Body of pancreas (tissue), 4 donors: Measurements from ENCODE around the gene MGAT5. TPM values are rescaled to one million over a fixed set of nuclear protein-coding genes. Genes with fewer than 3 reads are reported as not detected.

ENCODE experiments used
- ATAC-seq: fragments of 150-250 bp; one replicate; pipeline ENCODE4 v1.9.1; 2016
- DNase-seq, 4 donors: peaks; one replicate each; pipeline ENCODE4 v3.0.0-alpha.2; 2019
- H3K27ac ChIP-seq, 4 donors: fragments of 200-600 bp; sonication (generic); 1 replicate in 3 of 4; 2 replicates in 1 of 4; pipeline versions ENCODE4 v1.5.1 to v1.6.1; 2016 to 2019; ENCODE audit warnings: mild to moderate bottlenecking in 1 of 4, mixed read lengths in 1 of 4, moderate library complexity in 1 of 4
- H3K27me3 ChIP-seq, 2 donors: fragments of 200-600 bp; sonication (generic); one replicate each; pipeline ENCODE4 v1.6.0; 2016; ENCODE audit warnings: mild to moderate bottlenecking in 1 of 2
- H3K36me3 ChIP-seq, 2 donors: fragments of 200-600 bp; sonication (generic); replicated peaks in 1 of 2; 2 replicates each; pipeline ENCODE4 v1.5.1; 2016; ENCODE audit warnings: low read depth in 2 of 2; ENCODE audit not compliant: insufficient read depth in 1 of 2
- H3K4me1 ChIP-seq: fragments of 200-600 bp; sonication (generic); one replicate; pipeline ENCODE4 v1.6.0; 2016
- H3K4me3 ChIP-seq, 2 donors: fragments of 200-600 bp; sonication (generic); 1 replicate in 1 of 2; 2 replicates in 1 of 2; pipeline ENCODE4 v1.5.1; 2016 to 2019
- H3K9me3 ChIP-seq, 3 donors: fragments of 200-600 bp; sonication (generic); 1 replicate in 2 of 3; 2 replicates in 1 of 3; pipeline ENCODE4 v1.5.1; 2016
- POLR2A ChIP-seq, 3 donors: fragments of 450-650 bp; IDR thresholded peaks; one replicate each; pipeline ENCODE4 v1.6.1; 2016; ENCODE audit warnings: antibody characterized with exemption in 3 of 3, mild to moderate bottlenecking in 2 of 3
- WGBS, 2 donors: methylation state at CpG; one replicate each; pipeline ENCODE4 v1.1.5; 2017; 5-methylcytosine and 5-hydroxymethylcytosine counted together
- intact Hi-C: fragments of 100-400 bp; cut with DNase I; formaldehyde crosslinking; loops from one replicate; pipeline ENCODE4 v1.15.1; 2023
- total RNA-seq, 2 donors: library from RNA; depleted of rRNA; stranded (reverse); fragments of >200 nt; gene quantifications; one replicate each; pipeline ENCODE4 v1.1.0, GENCODE V29; 2016
- TF ChIP-seq, protein P1 (sequence below), 7 experiments: fragments of 450-650 bp in 4 of 7; fragments of 200-600 bp in 3 of 7; sonication (generic) in 3 of 7; IDR thresholded peaks; one replicate each; pipeline ENCODE4 v1.5.1; 2016 to 2019; ENCODE audit warnings: antibody characterized with exemption in 7 of 7

The MGAT5 gene
- total RNA-seq, 2 donors from 2014 or later = 15.8 to 16.3 TPM

DNA sequence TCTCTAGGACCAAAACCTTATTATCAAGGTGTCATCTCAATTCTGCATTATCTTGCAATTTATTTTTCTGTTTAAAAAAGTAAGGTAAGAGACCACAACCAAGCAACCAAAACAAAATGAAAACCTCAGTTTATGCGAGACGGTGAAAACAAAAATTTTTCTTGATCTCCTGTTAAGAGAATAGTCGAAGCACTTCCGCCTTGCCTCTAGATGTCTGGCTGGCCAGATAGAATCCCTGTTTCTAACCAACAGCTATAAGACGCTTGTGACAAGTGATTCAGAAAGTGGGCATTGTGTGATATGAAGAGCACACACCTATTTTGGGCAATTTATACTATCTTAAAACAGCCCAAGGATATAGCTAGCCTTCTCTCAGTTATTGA is 51.2 kb downstream of the MGAT5 start:
- intact Hi-C loops = no loop called here
- peaks cover 35% of the 10 kb centered on the region for H3K4me1 ChIP-seq
- WGBS, 2 donors = 97 to 99% methylated on average over 5 of the region's 5 CpGs
- H3K9me3 ChIP-seq = no peaks in the 10 kb centered on the region
- no peaks in the 10 kb centered on the region for H3K27me3 ChIP-seq
- DNase-seq = no peak
- no peak overlapping the region for H3K4me3 ChIP-seq
- no peaks in the 10 kb centered on the region for H3K36me3 ChIP-seq
- TF ChIP-seq, protein P1, sequence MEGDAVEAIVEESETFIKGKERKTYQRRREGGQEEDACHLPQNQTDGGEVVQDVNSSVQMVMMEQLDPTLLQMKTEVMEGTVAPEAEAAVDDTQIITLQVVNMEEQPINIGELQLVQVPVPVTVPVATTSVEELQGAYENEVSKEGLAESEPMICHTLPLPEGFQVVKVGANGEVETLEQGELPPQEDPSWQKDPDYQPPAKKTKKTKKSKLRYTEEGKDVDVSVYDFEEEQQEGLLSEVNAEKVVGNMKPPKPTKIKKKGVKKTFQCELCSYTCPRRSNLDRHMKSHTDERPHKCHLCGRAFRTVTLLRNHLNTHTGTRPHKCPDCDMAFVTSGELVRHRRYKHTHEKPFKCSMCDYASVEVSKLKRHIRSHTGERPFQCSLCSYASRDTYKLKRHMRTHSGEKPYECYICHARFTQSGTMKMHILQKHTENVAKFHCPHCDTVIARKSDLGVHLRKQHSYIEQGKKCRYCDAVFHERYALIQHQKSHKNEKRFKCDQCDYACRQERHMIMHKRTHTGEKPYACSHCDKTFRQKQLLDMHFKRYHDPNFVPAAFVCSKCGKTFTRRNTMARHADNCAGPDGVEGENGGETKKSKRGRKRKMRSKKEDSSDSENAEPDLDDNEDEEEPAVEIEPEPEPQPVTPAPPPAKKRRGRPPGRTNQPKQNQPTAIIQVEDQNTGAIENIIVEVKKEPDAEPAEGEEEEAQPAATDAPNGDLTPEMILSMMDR (IDR thresholded peaks at IDR 0.05) = no peak
- TF ChIP-seq POLR2A (IDR thresholded peaks at IDR 0.05) = no peak
- ATAC-seq = no peak
- no peak overlapping the region for H3K27ac ChIP-seq

DNA sequence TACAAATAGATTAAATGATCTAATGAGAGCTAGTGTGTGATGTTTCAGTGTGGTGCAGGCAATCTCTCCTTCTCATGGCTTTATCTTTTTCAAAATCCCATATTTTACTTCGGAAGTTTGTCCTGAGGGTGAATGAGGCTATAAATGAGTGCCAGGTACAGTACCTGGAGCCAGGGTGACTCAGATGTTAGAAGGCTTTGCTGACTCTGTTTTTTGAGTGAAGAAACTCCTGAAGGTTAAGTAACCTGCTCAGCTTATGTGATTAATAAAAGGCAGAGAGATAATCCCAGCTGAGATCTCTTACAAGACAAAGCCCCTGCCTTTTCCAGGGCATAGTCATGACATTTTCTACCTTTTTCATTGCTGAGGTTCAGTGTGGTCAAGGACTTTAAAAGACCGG is 52.6 kb downstream of the MGAT5 start:
- 91 to 96% methylated on average over 2 of the region's 2 CpGs for WGBS, 2 donors

DNA sequence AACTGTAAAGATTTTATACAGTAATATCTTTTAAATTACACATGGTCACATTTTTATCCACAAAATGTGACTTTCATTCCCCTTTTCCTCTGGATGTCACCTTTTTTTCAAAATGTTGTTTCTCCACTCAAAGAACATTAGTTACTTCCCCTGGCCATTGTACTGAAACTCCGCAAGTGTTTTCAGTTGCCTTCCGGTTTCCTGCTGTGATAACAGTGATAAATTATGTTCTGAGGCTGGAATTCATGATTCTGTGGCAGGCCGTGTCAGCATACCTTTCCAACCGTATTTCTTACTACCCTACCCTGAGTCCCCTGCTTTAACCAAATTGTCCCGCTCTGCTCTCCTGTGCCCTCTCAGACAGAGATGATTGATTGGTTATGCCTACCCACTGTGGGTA is 53.5 kb downstream of the MGAT5 start:
- intact Hi-C loops = no loop called here
- Histone ChIP-seq H3K4me1 (peaks cover 25% of the 10 kb centered on the region), H3K9me3 (no peaks in the 10 kb centered on the region), H3K4me3 (no peak overlapping the region), H3K27me3 (no peaks in the 10 kb centered on the region), H3K36me3 (no peaks in the 10 kb centered on the region), H3K27ac (peak overlapping the region; percentile 1 to 61 (median 32))
- ATAC-seq = peak; percentile 58
- WGBS, 2 donors = 52 to 71% methylated on average over 5 of the region's 5 CpGs
- DNase-seq = no peak
- TF ChIP-seq, protein P1 (IDR thresholded peaks at IDR 0.05) = no peak
- no peak for TF ChIP-seq POLR2A (IDR thresholded peaks at IDR 0.05)

More for the DNA sequence above, 52.6 kb downstream of the MGAT5 start:
- Histone ChIP-seq H3K4me1 (peaks cover 30% of the 10 kb centered on the region), H3K4me3 (no peak overlapping the region), H3K36me3 (no peaks in the 10 kb centered on the region), H3K9me3 (no peaks in the 10 kb centered on the region), H3K27ac (peak overlapping the region in 2 of 4 donors; percentile 20 to 61), H3K27me3 (no peaks in the 10 kb centered on the region)
- ATAC-seq = no peak
- intact Hi-C loops = no loop called here
- DNase-seq = no peak
- no peak for TF ChIP-seq POLR2A (IDR thresholded peaks at IDR 0.05)
- TF ChIP-seq, protein P1 (IDR thresholded peaks at IDR 0.05) = no peak

DNA sequence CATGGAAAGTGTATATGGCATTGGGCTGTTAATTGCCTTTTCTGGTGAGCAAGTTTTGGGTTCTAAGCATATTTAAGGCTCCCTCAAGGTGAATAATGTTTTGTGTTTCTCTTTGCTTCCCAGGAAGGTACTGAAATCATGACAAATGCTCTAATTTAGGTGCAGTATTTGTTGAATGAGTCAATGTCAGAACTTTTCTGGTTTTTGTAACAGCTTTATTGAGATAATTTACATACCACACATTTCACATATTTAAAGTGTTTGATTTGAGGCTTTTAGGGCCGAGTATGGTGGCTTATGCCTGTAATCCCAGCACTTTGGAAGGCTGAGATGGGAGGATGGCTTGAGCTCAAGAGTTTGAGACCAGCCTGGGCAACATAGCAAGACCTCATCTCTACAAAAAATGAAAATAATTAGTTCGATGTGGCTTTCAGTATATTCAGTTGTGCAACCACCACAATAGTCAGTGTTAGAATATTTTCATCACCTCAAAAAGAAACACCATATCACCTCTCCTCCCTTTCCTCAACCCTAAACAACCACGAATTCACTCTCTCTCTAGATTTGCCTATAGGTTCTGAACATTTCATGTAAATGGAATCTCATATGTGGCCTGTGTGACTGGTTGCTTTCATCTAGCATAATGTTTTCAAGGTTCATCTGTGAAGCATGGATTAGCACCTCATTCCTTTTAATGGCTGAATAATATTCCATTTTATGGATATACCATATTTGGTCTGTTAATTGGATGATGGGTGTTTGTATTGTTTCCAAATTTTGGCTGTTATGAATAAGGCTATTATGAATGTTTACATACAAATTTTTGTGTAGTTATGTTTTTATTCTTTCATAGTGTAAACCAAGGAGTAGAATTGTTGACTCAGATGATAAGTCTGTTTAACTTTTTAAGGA is 54.9 kb downstream of the MGAT5 start:
- no peak for DNase-seq
- no peak overlapping the region for H3K27ac ChIP-seq
- no peaks in the 10 kb centered on the region for H3K9me3 ChIP-seq
- ATAC-seq = no peak
- intact Hi-C loops = no loop called here
- H3K4me1 ChIP-seq = peaks cover 25% of the 10 kb centered on the region
- no peaks in the 10 kb centered on the region for H3K27me3 ChIP-seq
- no peaks in the 10 kb centered on the region for H3K36me3 ChIP-seq
- TF ChIP-seq, protein P1 (IDR thresholded peaks at IDR 0.05) = no peak
- no peak for TF ChIP-seq POLR2A (IDR thresholded peaks at IDR 0.05)
- 90 to 94% methylated on average over 3 of the region's 3 CpGs for WGBS, 2 donors
- H3K4me3 ChIP-seq = no peak overlapping the region
